HepG2 (cell line): Measurements from ENCODE around the gene MAIP1. TPM values are rescaled to one million over a fixed set of nuclear protein-coding genes. Genes with fewer than 3 reads are reported as not detected.

Experiments used
- ATAC-seq: fragments of 200-7000 bp; cut with Tn5 transposase; 3 replicates; pipeline ENCODE4 v1.9.1; 2020; ENCODE audit warnings: mild to moderate bottlenecking, moderate library complexity
- BruUV-seq: library from RNA; stranded (reverse); fragments of 400-500 nt; replicated peaks from 2 replicates; lab custom pipeline; 2021; lab: Mats Ljungman, UMichigan
- CTCF ChIA-PET: fragments of 300-600 bp; formaldehyde crosslinking; extraction: SDS; loops from one replicate; lab custom pipeline; 2021; ENCODE audit warnings: low total read pairs, inconsistent platforms, low intra/inter-chr PET ratio; lab: Yijun Ruan, JAX
- POLR2A ChIA-PET: fragments of 350-600 bp; sonication (Branson Sonifier 250); formaldehyde crosslinking; loops from one replicate; lab custom pipeline; 2020; ENCODE audit warnings: antibody characterized with exemption, inconsistent platforms; lab: Yijun Ruan, JAX
- DNase-seq: peaks from one replicate; pipeline ENCODE4 v3.0.0-alpha.2; 2015; ENCODE audit warnings: low spot score
- FAIRE-seq: peaks from 3 replicates; lab custom pipeline; 2011; peaks lifted over from hg19 to GRCh38; lab: Jason Lieb, UNC
- H2AFZ ChIP-seq: one replicate; pipeline ENCODE4 v1.6.1; 2011; ENCODE audit warnings: low read length, inconsistent platforms
- H3K27ac ChIP-seq: fragments of 300-600 bp; 3 replicates; pipeline ENCODE4 v1.8.0; 2011; ENCODE audit warnings: mixed run types, mild to moderate bottlenecking, mixed read lengths, low read length, inconsistent platforms; ENCODE audit not compliant: insufficient read depth; ENCODE audit errors: extremely low read length
- H3K27me3 ChIP-seq, 2 experiments: fragments of 200-600 bp in 1 of 2; 2 replicates in 1 of 2; 3 replicates in 1 of 2; pipeline versions ENCODE4 v1.6.0 to v1.8.0; 2011; ENCODE audit warnings: low read length in 2 of 2, mild to moderate bottlenecking in 2 of 2, moderate library complexity in 2 of 2, inconsistent platforms in 1 of 2; ENCODE audit not compliant: insufficient read depth in 2 of 2, control insufficient read depth in 1 of 2
- H3K36me3 ChIP-seq, 2 experiments: fragments of 200-600 bp in 1 of 2; replicated peaks in 1 of 2; 2 replicates in 1 of 2; 3 replicates in 1 of 2; pipeline versions ENCODE4 v1.5.1 to v1.8.0; 2011; ENCODE audit warnings: low read length in 2 of 2, inconsistent platforms in 1 of 2; ENCODE audit not compliant: insufficient read depth in 2 of 2, control insufficient read depth in 1 of 2
- H3K4me1 ChIP-seq: 2 replicates; pipeline ENCODE4 v1.5.1; 2012; ENCODE audit warnings: low read length, inconsistent platforms; ENCODE audit not compliant: insufficient read depth
- H3K4me2 ChIP-seq: 2 replicates; pipeline ENCODE4 v1.6.0; 2011; ENCODE audit warnings: low read depth, low read length, inconsistent platforms
- H3K4me3 ChIP-seq, 3 experiments: fragments of 200-600 bp in 1 of 3; sonication (generic), shearing (Covaris generic) in 1 of 3; replicated peaks in 1 of 3; 2 replicates each; pipeline ENCODE4 v1.5.1; 2011 to 2016; ENCODE audit warnings: low read length in 3 of 3, inconsistent platforms in 2 of 3, low read depth in 2 of 3, mild to moderate bottlenecking in 2 of 3, control low read depth in 1 of 3, mixed read lengths in 1 of 3; ENCODE audit not compliant: insufficient read depth in 1 of 3
- H3K79me2 ChIP-seq: one replicate; pipeline ENCODE4 v1.6.1; 2011; ENCODE audit warnings: low read length, inconsistent platforms; ENCODE audit not compliant: insufficient read depth
- H3K9ac ChIP-seq: 2 replicates; pipeline ENCODE4 v1.6.0; 2011; ENCODE audit warnings: mild to moderate bottlenecking, low read depth, low read length, inconsistent platforms; ENCODE audit not compliant: insufficient read depth
- H3K9me3 ChIP-seq: 2 replicates; pipeline ENCODE4 v1.5.1; 2012; ENCODE audit warnings: mild to moderate bottlenecking, low read length
- H4K20me1 ChIP-seq: 2 replicates; pipeline ENCODE4 v1.6.0; 2011; ENCODE audit warnings: inconsistent platforms, mild to moderate bottlenecking, low read length, moderate library complexity; ENCODE audit not compliant: insufficient read depth
- ARID2 ChIP-seq: sonication (generic); formaldehyde crosslinking; IDR thresholded peaks from 2 replicates; pipeline ENCODE4 v1.8.1; 2022; ENCODE audit warnings: mild to moderate bottlenecking, missing genetic modification reagents, borderline replicate concordance
- CENPX ChIP-seq: sonication (generic); formaldehyde crosslinking; IDR thresholded peaks from 2 replicates; pipeline ENCODE4 v1.9.0; 2021; ENCODE audit warnings: mild to moderate bottlenecking, missing genetic modification reagents, moderate library complexity
- CHD4 ChIP-seq: fragments of 200-600 bp; sonication (generic); IDR thresholded peaks from 2 replicates; pipeline ENCODE4 v1.7.0; 2017; ENCODE audit warnings: mild to moderate bottlenecking, low read length, borderline replicate concordance
- EED ChIP-seq: sonication (generic); formaldehyde crosslinking; IDR thresholded peaks from 2 replicates; pipeline ENCODE4 v1.5.0; 2020; ENCODE audit warnings: mild to moderate bottlenecking, missing genetic modification reagents
- ELF4 ChIP-seq: sonication (generic); formaldehyde crosslinking; IDR thresholded peaks from 2 replicates; pipeline ENCODE4 v1.5.0; 2020; ENCODE audit warnings: missing genetic modification reagents, mild to moderate bottlenecking, moderate library complexity, borderline replicate concordance
- HNRNPK ChIP-seq: fragments of 200-400 bp; formaldehyde crosslinking; IDR thresholded peaks from 2 replicates; pipeline ENCODE4 v1.6.1; 2018; ENCODE audit warnings: low read length, low read depth, moderate library complexity, mild to moderate bottlenecking; ENCODE audit not compliant: poor library complexity, severe bottlenecking
- HOXA9 ChIP-seq: sonication (generic); formaldehyde crosslinking; IDR thresholded peaks from 2 replicates; pipeline ENCODE4 v1.8.1; 2022; ENCODE audit warnings: missing genetic modification reagents, mild to moderate bottlenecking, moderate library complexity, borderline replicate concordance
- NFE2L2 ChIP-seq: fragments of 150-350 bp; IDR thresholded peaks from 2 replicates; pipeline ENCODE4 v1.6.1; 2014; ENCODE audit warnings: low read length
- NR3C1 ChIP-seq: sonication (generic); formaldehyde crosslinking; IDR thresholded peaks from 2 replicates; pipeline ENCODE4 v1.4.0; 2020; ENCODE audit warnings: missing genetic modification reagents
- RBFOX2 ChIP-seq: fragments of 200-400 bp; formaldehyde crosslinking; IDR thresholded peaks from 2 replicates; pipeline ENCODE4 v1.6.1; 2017; ENCODE audit warnings: low read depth, mild to moderate bottlenecking, low read length
- ZNF124 ChIP-seq: sonication (generic); formaldehyde crosslinking; IDR thresholded peaks from 2 replicates; pipeline ENCODE4 v1.4.0; 2020; ENCODE audit warnings: missing genetic modification reagents
- ZNF234 ChIP-seq: sonication (generic); formaldehyde crosslinking; conservative IDR thresholded peaks from 2 replicates; pipeline ENCODE4 v1.5.1; 2020; ENCODE audit warnings: mild to moderate bottlenecking, missing genetic modification reagents
- ZNF24 ChIP-seq: fragments of 450-650 bp; IDR thresholded peaks from 2 replicates; pipeline ENCODE4 v1.6.1; 2017; ENCODE audit warnings: antibody characterized with exemption, mild to moderate bottlenecking
- ZNF333 ChIP-seq: sonication (generic); formaldehyde crosslinking; IDR thresholded peaks from 2 replicates; pipeline ENCODE4 v1.4.0; 2020; ENCODE audit warnings: mild to moderate bottlenecking, missing genetic modification reagents, borderline replicate concordance
- ZNF629 ChIP-seq: sonication (generic); formaldehyde crosslinking; conservative IDR thresholded peaks from 2 replicates; pipeline ENCODE4 v1.5.0; 2020; ENCODE audit warnings: missing genetic modification reagents
- WGBS: methylation state at CpG from one replicate; pipeline ENCODE4 v1.1.6; 2017; ENCODE audit warnings: low lambda C conversion rate; 5-methylcytosine and 5-hydroxymethylcytosine counted together
- in situ Hi-C: cut with HindIII; loops from 2 replicates; pipeline ENCODE4 v1.10.0; 2017; ENCODE audit warnings: low pct_unique_long_range_greater_than_20kb; ENCODE audit not compliant: extremely low pct_ligation_motif_present
- intact Hi-C: fragments of 100-400 bp; cut with micrococcal nuclease; formaldehyde crosslinking; loops from one replicate; pipeline ENCODE4 v1.10.0; 2022; ENCODE audit not compliant: unreplicated experiment
- polyA plus RNA-seq, 8 experiments: library from polyadenylated mRNA; depleted of rRNA in 3 of 8; stranded (reverse) in 7 of 8; unstranded in 1 of 8; fragments of >200 nt; fragmentation: Illumina TruSeq in 4 of 8; extraction: Trizol in 4 of 8; gene quantifications; 2 replicates each; pipeline versions ENCODE4 v1.2.1 to v1.2.3, GENCODE V29; 2011 to 2016; ENCODE audit warnings: low read depth in 4 of 8, missing spikeins in 1 of 8, mixed read lengths in 1 of 8; ENCODE audit not compliant: insufficient read depth in 1 of 8
- total RNA-seq, 5 experiments: library from RNA; depleted of rRNA; stranded (reverse); fragments of >200 nt; fragmentation: Illumina TruSeq; extraction: Trizol; gene quantifications; 2 replicates each; pipeline ENCODE4 v1.2.3, GENCODE V29; 2016; ENCODE audit warnings: low read depth in 1 of 5
- TF ChIP-seq, protein P1 (sequence below): sonication (generic); formaldehyde crosslinking; IDR thresholded peaks from 2 replicates; pipeline ENCODE4 v1.4.0; 2020; ENCODE audit warnings: missing genetic modification reagents, mild to moderate bottlenecking, borderline replicate concordance
- TF ChIP-seq, protein P2 (sequence below): sonication (generic); formaldehyde crosslinking; conservative IDR thresholded peaks from 2 replicates; pipeline ENCODE4 v1.8.0; 2022; ENCODE audit warnings: missing genetic modification reagents

Gene MAIP1
- total and polyA plus RNA-seq, 2 of the 13 experiments (the other 11 are each of a cell fraction or from before 2014, with no cell fraction given) = 22.3 to 72.9 TPM

DNA sequence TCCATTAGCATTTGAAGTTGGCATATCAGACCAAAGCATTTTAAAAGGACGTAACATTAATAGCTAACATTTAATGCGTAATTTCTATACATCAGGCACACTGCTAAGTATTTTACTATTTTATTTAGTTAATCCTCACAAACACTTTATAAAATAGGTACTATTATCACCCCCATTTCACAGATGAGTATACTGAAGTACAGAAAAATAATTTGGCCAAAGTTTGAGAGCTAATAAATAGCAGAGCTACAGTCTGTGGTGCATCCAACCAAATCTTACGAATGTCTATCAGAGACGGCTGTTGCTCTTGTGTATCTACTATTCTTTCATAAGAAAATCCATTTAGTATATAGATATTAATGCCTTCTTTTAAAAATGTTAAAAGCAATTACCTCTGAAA lies 12.0 kb upstream of the MAIP1 start:
- BruUV-seq = no TSS peak
- Histone ChIP-seq H3K27ac (peak overlapping the region; percentile 4), H3K4me1 (peaks cover 25% of the 10 kb centered on the region), H3K9me3 (no peaks in the 10 kb centered on the region), H3K27me3 (no peaks in the 10 kb centered on the region), H2AFZ (no peak overlapping the region), H3K4me3 (no peak overlapping the region), H3K9ac (no peak overlapping the region), H3K36me3 (peaks cover 19 to 75% of the 10 kb centered on the region in 2 experiments), H4K20me1 (no peaks in the 10 kb centered on the region; the same call in 1 of the 2 replicates), H3K79me2 (no peaks in the 10 kb centered on the region), H3K4me2 (no peak overlapping the region)
- TF ChIP-seq ARID2 (CRISPR knock-in tag) = no peak
- TF ChIP-seq RBFOX2 = 0 out of 2 replicates have a peak, but pooled peaks have one; percentile 18
- TF ChIP-seq ZNF124 (CRISPR knock-in tag) = no peak
- TF ChIP-seq CHD4 = peak; percentile 84; the same call in 1 of the 2 replicates
- no peak for TF ChIP-seq HNRNPK
- no peak for TF ChIP-seq HOXA9
- TF ChIP-seq ZNF333 (CRISPR knock-in tag) = no peak
- no peak for TF ChIP-seq EED (CRISPR knock-in tag)
- no peak for TF ChIP-seq ZNF24
- TF ChIP-seq ELF4 = no peak
- TF ChIP-seq ZNF629 (CRISPR knock-in tag) = peak; percentile 51
- no peak for TF ChIP-seq CENPX (CRISPR knock-in tag)
- TF ChIP-seq, protein P1, sequence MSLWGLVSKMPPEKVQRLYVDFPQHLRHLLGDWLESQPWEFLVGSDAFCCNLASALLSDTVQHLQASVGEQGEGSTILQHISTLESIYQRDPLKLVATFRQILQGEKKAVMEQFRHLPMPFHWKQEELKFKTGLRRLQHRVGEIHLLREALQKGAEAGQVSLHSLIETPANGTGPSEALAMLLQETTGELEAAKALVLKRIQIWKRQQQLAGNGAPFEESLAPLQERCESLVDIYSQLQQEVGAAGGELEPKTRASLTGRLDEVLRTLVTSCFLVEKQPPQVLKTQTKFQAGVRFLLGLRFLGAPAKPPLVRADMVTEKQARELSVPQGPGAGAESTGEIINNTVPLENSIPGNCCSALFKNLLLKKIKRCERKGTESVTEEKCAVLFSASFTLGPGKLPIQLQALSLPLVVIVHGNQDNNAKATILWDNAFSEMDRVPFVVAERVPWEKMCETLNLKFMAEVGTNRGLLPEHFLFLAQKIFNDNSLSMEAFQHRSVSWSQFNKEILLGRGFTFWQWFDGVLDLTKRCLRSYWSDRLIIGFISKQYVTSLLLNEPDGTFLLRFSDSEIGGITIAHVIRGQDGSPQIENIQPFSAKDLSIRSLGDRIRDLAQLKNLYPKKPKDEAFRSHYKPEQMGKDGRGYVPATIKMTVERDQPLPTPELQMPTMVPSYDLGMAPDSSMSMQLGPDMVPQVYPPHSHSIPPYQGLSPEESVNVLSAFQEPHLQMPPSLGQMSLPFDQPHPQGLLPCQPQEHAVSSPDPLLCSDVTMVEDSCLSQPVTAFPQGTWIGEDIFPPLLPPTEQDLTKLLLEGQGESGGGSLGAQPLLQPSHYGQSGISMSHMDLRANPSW = no peak
- no peak for TF ChIP-seq NR3C1
- no peak for TF ChIP-seq NFE2L2
- no peak for TF ChIP-seq ZNF234 (CRISPR knock-in tag)
- TF ChIP-seq, protein P2, sequence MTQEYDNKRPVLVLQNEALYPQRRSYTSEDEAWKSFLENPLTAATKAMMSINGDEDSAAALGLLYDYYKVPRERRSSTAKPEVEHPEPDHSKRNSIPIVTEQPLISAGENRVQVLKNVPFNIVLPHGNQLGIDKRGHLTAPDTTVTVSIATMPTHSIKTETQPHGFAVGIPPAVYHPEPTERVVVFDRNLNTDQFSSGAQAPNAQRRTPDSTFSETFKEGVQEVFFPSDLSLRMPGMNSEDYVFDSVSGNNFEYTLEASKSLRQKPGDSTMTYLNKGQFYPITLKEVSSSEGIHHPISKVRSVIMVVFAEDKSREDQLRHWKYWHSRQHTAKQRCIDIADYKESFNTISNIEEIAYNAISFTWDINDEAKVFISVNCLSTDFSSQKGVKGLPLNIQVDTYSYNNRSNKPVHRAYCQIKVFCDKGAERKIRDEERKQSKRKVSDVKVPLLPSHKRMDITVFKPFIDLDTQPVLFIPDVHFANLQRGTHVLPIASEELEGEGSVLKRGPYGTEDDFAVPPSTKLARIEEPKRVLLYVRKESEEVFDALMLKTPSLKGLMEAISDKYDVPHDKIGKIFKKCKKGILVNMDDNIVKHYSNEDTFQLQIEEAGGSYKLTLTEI (CRISPR knock-in tag) = no peak
- intact Hi-C loops (no loop called here), in situ Hi-C loops (no loop called here)
- CTCF ChIA-PET = no interaction called here
- POLR2A ChIA-PET = interaction anchor here (3.6 kb wide), 1 partner anchor 11 kb away, joined by 15 read pairs; the partner anchor contains the start of genes MAIP1 and TYW5
- 96% methylated on average over 4 of the region's 4 CpGs for WGBS
- DNase-seq (no peak), FAIRE-seq (no peak), ATAC-seq (no peak)
